NT2/D1 (cell line): ENCODE results near the gene UBE2J2.
"Not testable (repeated sequence)": the region's sequence is repeated elsewhere in the genome, so short reads cannot be mapped to it uniquely, and the experiment has no call there.

ENCODE experiments used
- DNase-seq: peaks from one replicate; pipeline ENCODE4 v3.0.0-alpha.2; 2011; ENCODE audit warnings: low read depth, low spot score
- H3K27me3 ChIP-seq: 2 replicates; pipeline ENCODE4 v1.6.0; 2011; ENCODE audit warnings: mild to moderate bottlenecking; ENCODE audit not compliant: insufficient read length, insufficient read depth
- H3K36me3 ChIP-seq: 2 replicates; pipeline ENCODE4 v1.6.1; 2011; ENCODE audit warnings: mild to moderate bottlenecking, low read length, mixed read lengths; ENCODE audit not compliant: insufficient read depth, insufficient read length
- H3K4me1 ChIP-seq: 2 replicates; pipeline ENCODE4 v1.5.1; 2011; ENCODE audit not compliant: insufficient read depth, insufficient read length
- H3K4me3 ChIP-seq: 2 replicates; pipeline ENCODE4 v1.5.1; 2011; ENCODE audit warnings: low read depth; ENCODE audit not compliant: insufficient read length
- H3K9ac ChIP-seq: 2 replicates; pipeline ENCODE4 v1.6.0; 2011; ENCODE audit warnings: low read depth; ENCODE audit not compliant: insufficient read length
- H3K9me3 ChIP-seq: 2 replicates; pipeline ENCODE4 v1.5.1; 2011; ENCODE audit warnings: mild to moderate bottlenecking, low read length; ENCODE audit not compliant: insufficient read depth
- SUZ12 ChIP-seq: IDR thresholded peaks from 2 replicates; pipeline ENCODE4 v1.6.1; 2011; ENCODE audit not compliant: insufficient read length, insufficient read depth; ENCODE audit errors: extremely low read depth
- YY1 ChIP-seq: IDR thresholded peaks from 2 replicates; pipeline ENCODE4 v1.6.1; 2011; ENCODE audit not compliant: insufficient read length, insufficient read depth
- ZNF274 ChIP-seq: IDR thresholded peaks from 2 replicates; pipeline ENCODE4 v1.6.1; 2011; ENCODE audit warnings: mild to moderate bottlenecking, low read depth, low read length

Gene UBE2J2

GRCh38 chr1:1318777-1319645 is 45.4 kb upstream of the UBE2J2 start:
- Histone ChIP-seq H3K9ac (no peak overlapping the region), H3K4me1 (peaks cover 14% of the 10 kb centered on the region), H3K36me3 (peaks cover 71% of the 10 kb centered on the region), H3K27me3 (no peaks in the 10 kb centered on the region), H3K9me3 (no peaks in the 10 kb centered on the region), H3K4me3 (no peak overlapping the region)
- no peak for TF ChIP-seq SUZ12
- no peak for TF ChIP-seq ZNF274
- TF ChIP-seq YY1 = no peak
- no peak for DNase-seq

GRCh38 chr1:1318131-1318652 is 44.5 kb upstream of the UBE2J2 start:
- TF ChIP-seq SUZ12 (no peak), YY1 (no peak), ZNF274 (no peak)
- Histone ChIP-seq H3K9me3 (no peaks in the 10 kb centered on the region), H3K27me3 (no peaks in the 10 kb centered on the region), H3K4me1 (peaks cover 14% of the 10 kb centered on the region), H3K36me3 (peaks cover 79% of the 10 kb centered on the region), H3K9ac (no peak overlapping the region), H3K4me3 (no peak overlapping the region)
- no peak for DNase-seq

- no peaks in the 10 kb centered on the region for H3K9me3 ChIP-seq
- H3K4me3 ChIP-seq = no peak overlapping the region
- peaks cover 80% of the 10 kb centered on the region for H3K36me3 ChIP-seq
- peaks cover 14% of the 10 kb centered on the region for H3K4me1 ChIP-seq
- H3K9ac ChIP-seq = no peak overlapping the region
- no peaks in the 10 kb centered on the region for H3K27me3 ChIP-seq
- DNase-seq = no peak
- no peak for TF ChIP-seq ZNF274
- TF ChIP-seq YY1 = no peak
- no peak for TF ChIP-seq SUZ12
These were observed 43.8 kb upstream of the UBE2J2 start for GRCh38 chr1:1317420-1317819.

- H3K4me3 ChIP-seq, H3K9me3 ChIP-seq, H3K27me3 ChIP-seq, H3K9ac ChIP-seq, DNase-seq, H3K4me1 ChIP-seq: not testable (repeated sequence)
- peaks cover 81% of the 10 kb centered on the region for H3K36me3 ChIP-seq
These were observed 42.5 kb upstream of the UBE2J2 start for GRCh38 chr1:1316199-1316598.

GRCh38 chr1:1315435-1315954 is 41.8 kb upstream of the UBE2J2 start:
- no peak for DNase-seq
- H3K9ac ChIP-seq = peak overlapping the region; percentile 70
- H3K4me3 ChIP-seq = no peak overlapping the region
- H3K27me3 ChIP-seq = no peaks in the 10 kb centered on the region
- no peaks in the 10 kb centered on the region for H3K9me3 ChIP-seq
- H3K4me1 ChIP-seq = peaks cover 10% of the 10 kb centered on the region
- H3K36me3 ChIP-seq = peaks cover 80% of the 10 kb centered on the region
- TF ChIP-seq YY1 = no peak

- DNase-seq = no peak
- peak overlapping the region; percentile 70 for H3K9ac ChIP-seq
- H3K4me1 ChIP-seq = peaks cover 12% of the 10 kb centered on the region
- no peak for TF ChIP-seq ZNF274
- TF ChIP-seq YY1 = no peak
- H3K9me3 ChIP-seq = no peaks in the 10 kb centered on the region
- H3K36me3 ChIP-seq = peaks cover 80% of the 10 kb centered on the region
- no peak overlapping the region for H3K4me3 ChIP-seq
- H3K27me3 ChIP-seq = no peaks in the 10 kb centered on the region
These were observed 41.2 kb upstream of the UBE2J2 start for GRCh38 chr1:1314678-1315335.

GRCh38 chr1:1314237-1314586 is 40.6 kb upstream of the UBE2J2 start:
- H3K9ac ChIP-seq = no peak overlapping the region
- H3K36me3 ChIP-seq = peaks cover 79% of the 10 kb centered on the region
- TF ChIP-seq YY1 (no peak), ZNF274 (no peak), SUZ12 (no peak)
- H3K27me3 ChIP-seq = no peaks in the 10 kb centered on the region
- H3K4me1 ChIP-seq = peaks cover 12% of the 10 kb centered on the region
- DNase-seq = no peak
- no peaks in the 10 kb centered on the region for H3K9me3 ChIP-seq
- H3K4me3 ChIP-seq = no peak overlapping the region
